Hepatocyte (in vitro differentiated cells): ENCODE measurements around the gene HSCB. TPM values are rescaled to one million over a fixed set of nuclear protein-coding genes. Genes with fewer than 3 reads are reported as not detected.

Source experiments
- DNase-seq: peaks from one replicate; pipeline ENCODE4 v3.0.0-alpha.2; 2016; ENCODE audit warnings: low spot score
- H2AFZ ChIP-seq: fragments of 200-600 bp; sonication (generic); 2 replicates; pipeline ENCODE4 v1.6.0; 2016; ENCODE audit warnings: antibody characterized with exemption, mild to moderate bottlenecking
- H3K27ac ChIP-seq: fragments of 200-600 bp; sonication (generic); 2 replicates; pipeline ENCODE4 v1.5.1; 2016; ENCODE audit warnings: mild to moderate bottlenecking
- H3K27me3 ChIP-seq: fragments of 200-600 bp; sonication (generic); 2 replicates; pipeline ENCODE4 v1.6.1; 2016
- H3K36me3 ChIP-seq: fragments of 200-600 bp; sonication (generic); replicated peaks from 2 replicates; pipeline ENCODE4 v1.5.1; 2016; ENCODE audit warnings: low read depth; ENCODE audit not compliant: insufficient read depth
- H3K4me1 ChIP-seq: fragments of 200-600 bp; sonication (generic); 2 replicates; pipeline ENCODE4 v1.5.1; 2016; ENCODE audit warnings: mild to moderate bottlenecking, moderate library complexity; ENCODE audit not compliant: insufficient read depth
- H3K4me2 ChIP-seq: fragments of 200-600 bp; sonication (generic); 2 replicates; pipeline ENCODE4 v1.6.0; 2016
- H3K4me3 ChIP-seq: fragments of 200-600 bp; sonication (generic); 2 replicates; pipeline ENCODE4 v1.5.1; 2016; ENCODE audit warnings: mild to moderate bottlenecking
- H3K79me2 ChIP-seq: fragments of 200-600 bp; sonication (generic); 2 replicates; pipeline ENCODE4 v1.6.0; 2017; ENCODE audit warnings: mild to moderate bottlenecking
- H3K9me2 ChIP-seq: fragments of 200-600 bp; sonication (generic); replicated peaks from 2 replicates; pipeline ENCODE4 v1.6.0; 2017; ENCODE audit warnings: mild to moderate bottlenecking; ENCODE audit not compliant: insufficient read depth
- H3K9me3 ChIP-seq: fragments of 200-600 bp; sonication (generic); 2 replicates; pipeline ENCODE4 v1.5.1; 2016; ENCODE audit warnings: low read depth, mild to moderate bottlenecking
- H4K20me1 ChIP-seq: fragments of 200-600 bp; sonication (generic); 2 replicates; pipeline ENCODE4 v1.6.0; 2016; ENCODE audit warnings: mild to moderate bottlenecking; ENCODE audit not compliant: insufficient read depth, poor library complexity, severe bottlenecking
- CTCF ChIP-seq: fragments of 200-600 bp; sonication (generic); IDR thresholded peaks from 2 replicates; pipeline ENCODE4 v1.5.1; 2016; ENCODE audit warnings: antibody characterized with exemption, mild to moderate bottlenecking; ENCODE audit not compliant: poor library complexity
- EZH2 ChIP-seq: fragments of 200-600 bp; sonication (generic); IDR thresholded peaks from 2 replicates; pipeline ENCODE4 v1.6.1; 2016; ENCODE audit warnings: antibody characterized with exemption, mild to moderate bottlenecking, borderline replicate concordance
- EZH2phosphoT487 ChIP-seq: fragments of 200-600 bp; sonication (generic); IDR thresholded peaks from one replicate; pipeline ENCODE4 v1.6.1; 2018; ENCODE audit warnings: antibody characterized with exemption, mild to moderate bottlenecking, low read depth, moderate library complexity; ENCODE audit not compliant: unreplicated experiment, severe bottlenecking
- WGBS: methylation state at CpG from one replicate; pipeline ENCODE4 v1.1.6; 2016; ENCODE audit warnings: low lambda C conversion rate; ENCODE audit errors: missing lambda C conversion rate; 5-methylcytosine and 5-hydroxymethylcytosine counted together
- polyA plus RNA-seq: library from polyadenylated mRNA; unstranded; fragments of >200 nt; fragmentation: Nextera tagmentation; extraction: Ambion mirVana; gene quantifications from 2 replicates; pipeline ENCODE4 v1.2.1, GENCODE V29; 2016
- total RNA-seq: library from RNA; depleted of rRNA; stranded (reverse); fragments of >200 nt; gene quantifications from 2 replicates; pipeline ENCODE4 v1.2.3, GENCODE V29; 2014

HSCB gene
- total and polyA plus RNA-seq, 2 experiments from 2014 or later, result 22.6 to 30.8 TPM

DNA sequence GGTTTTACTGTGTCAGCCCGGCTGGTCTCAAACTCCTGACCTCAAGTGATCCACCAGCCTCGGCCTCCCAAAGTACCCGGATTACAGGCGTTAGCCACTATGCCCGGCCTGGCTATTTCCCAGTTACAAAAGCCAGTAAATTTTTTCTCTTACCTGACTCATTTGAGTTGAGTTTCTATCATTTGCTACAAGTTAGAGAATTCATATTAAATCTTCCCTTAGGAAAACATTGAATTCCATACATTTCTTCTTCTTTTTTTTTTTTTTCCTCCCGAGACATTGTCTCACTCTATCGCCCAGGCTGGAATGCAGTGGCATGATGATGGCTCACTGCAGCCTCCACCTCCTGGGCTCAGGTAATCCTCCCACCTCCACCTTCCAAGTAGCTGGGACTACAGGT, 26.2 kb upstream of the HSCB start:
- no peak for DNase-seq
- H3K4me2 ChIP-seq, result no peak overlapping the region
- no peaks in the 10 kb centered on the region for H4K20me1 ChIP-seq
- no peaks in the 10 kb centered on the region for H3K79me2 ChIP-seq
- TF ChIP-seq CTCF (no peak), EZH2phosphoT487 (no peak), EZH2 (no peak)
- no peaks in the 10 kb centered on the region for H3K9me2 ChIP-seq
- H3K27ac ChIP-seq, result no peak overlapping the region
- H2AFZ ChIP-seq, result no peak overlapping the region
- no peaks in the 10 kb centered on the region for H3K9me3 ChIP-seq
- no peaks in the 10 kb centered on the region for H3K36me3 ChIP-seq
- peaks cover 13% of the 10 kb centered on the region for H3K4me1 ChIP-seq
- no peaks in the 10 kb centered on the region for H3K27me3 ChIP-seq
- 78% methylated on average over 7 of the region's 7 CpGs for WGBS
- no peak overlapping the region for H3K4me3 ChIP-seq

- H3K36me3 ChIP-seq, result no peaks in the 10 kb centered on the region
- no peaks in the 10 kb centered on the region for H4K20me1 ChIP-seq
- WGBS, result 95% methylated on average over 3 of the region's 3 CpGs
- H3K9me3 ChIP-seq, result no peaks in the 10 kb centered on the region
- no peak overlapping the region for H2AFZ ChIP-seq
- no peak for DNase-seq
- H3K4me1 ChIP-seq, result peaks cover 7% of the 10 kb centered on the region
- no peaks in the 10 kb centered on the region for H3K9me2 ChIP-seq
- H3K27me3 ChIP-seq, result no peaks in the 10 kb centered on the region
- no peak overlapping the region for H3K4me3 ChIP-seq
- no peak overlapping the region for H3K27ac ChIP-seq
- H3K79me2 ChIP-seq, result no peaks in the 10 kb centered on the region
- no peak overlapping the region for H3K4me2 ChIP-seq
- TF ChIP-seq CTCF, result no peak
- TF ChIP-seq EZH2phosphoT487, result no peak
- no peak for TF ChIP-seq EZH2
Observed at GRCh38 chr22:28716686-28717085, 25.2 kb upstream of the HSCB start.

DNA sequence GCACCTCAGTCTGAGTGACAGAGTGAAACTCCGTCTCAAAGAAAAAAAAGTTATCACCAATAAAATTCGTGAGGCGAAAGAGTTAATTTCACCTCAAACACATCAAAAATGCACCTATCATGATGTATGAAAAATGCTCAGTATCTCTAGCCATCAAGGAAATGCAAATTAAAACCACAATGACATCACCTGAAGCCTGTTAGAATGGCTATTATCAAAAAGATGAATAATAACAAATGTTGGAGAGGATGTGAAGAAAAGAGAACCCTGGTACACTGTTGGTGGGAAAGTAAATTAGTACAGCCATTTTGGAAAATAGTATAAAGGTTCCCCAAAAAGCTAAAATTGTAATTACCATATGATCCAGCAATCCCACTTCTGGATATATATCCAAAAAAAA, 23.8 kb upstream of the HSCB start:
- H3K4me1 ChIP-seq, result no peaks in the 10 kb centered on the region
- no peak overlapping the region for H3K4me2 ChIP-seq
- no peaks in the 10 kb centered on the region for H3K36me3 ChIP-seq
- H2AFZ ChIP-seq, result no peak overlapping the region
- WGBS, result 100% methylated on average over 3 of the region's 3 CpGs
- H3K79me2 ChIP-seq, result no peaks in the 10 kb centered on the region
- DNase-seq, result no peak
- H3K4me3 ChIP-seq, result no peak overlapping the region
- no peaks in the 10 kb centered on the region for H3K27me3 ChIP-seq
- TF ChIP-seq CTCF, result no peak
- TF ChIP-seq EZH2, result no peak
- no peak for TF ChIP-seq EZH2phosphoT487
- H3K9me2 ChIP-seq, result no peaks in the 10 kb centered on the region
- no peak overlapping the region for H3K27ac ChIP-seq
- no peaks in the 10 kb centered on the region for H4K20me1 ChIP-seq
- H3K9me3 ChIP-seq, result no peaks in the 10 kb centered on the region

DNA sequence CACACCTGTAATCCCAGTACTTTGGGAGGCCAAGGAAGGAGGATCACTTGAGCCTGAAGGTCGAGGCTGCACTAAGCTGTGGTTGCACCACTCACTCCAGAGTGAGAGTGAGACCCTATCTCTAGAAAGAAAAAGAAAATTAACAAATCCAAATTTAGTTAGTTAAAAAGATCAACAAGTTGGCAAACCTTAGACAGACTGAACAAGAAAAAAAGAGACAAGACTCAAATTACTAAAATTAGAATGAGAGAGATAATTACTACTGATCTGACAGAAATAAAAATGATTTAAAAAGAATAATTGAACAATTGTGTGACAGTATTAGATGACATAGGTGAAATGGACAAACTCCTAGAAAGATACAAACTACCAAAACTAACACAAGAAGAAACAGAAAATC, 13.8 kb upstream of the HSCB start:
- Histone ChIP-seq H2AFZ (no peak overlapping the region), H3K9me2 (no peaks in the 10 kb centered on the region), H3K36me3 (no peaks in the 10 kb centered on the region), H3K27me3 (no peaks in the 10 kb centered on the region), H4K20me1 (no peaks in the 10 kb centered on the region), H3K4me1 (no peaks in the 10 kb centered on the region), H3K27ac (no peak overlapping the region), H3K4me3 (no peak overlapping the region), H3K4me2 (no peak overlapping the region), H3K9me3 (no peaks in the 10 kb centered on the region), H3K79me2 (no peaks in the 10 kb centered on the region)
- WGBS, result 96% methylated on average over 1 of the region's 1 CpG
- no peak for DNase-seq
- no peak for TF ChIP-seq CTCF
- no peak for TF ChIP-seq EZH2
- TF ChIP-seq EZH2phosphoT487, result no peak
